Peyer's patch (tissue), 4 donors: ENCODE measurements around the gene ACTG2.

Source experiments
- CTCF ChIP-seq, 6 experiments: fragments of 450-650 bp in 4 of 6; fragments of 200-600 bp in 2 of 6; sonication (generic) in 1 of 6; IDR thresholded peaks; one replicate each; pipeline ENCODE4 v1.5.1; 2017 to 2019; ENCODE audit warnings: antibody characterized with exemption in 6 of 6, mild to moderate bottlenecking in 3 of 6, moderate library complexity in 1 of 6
- POLR2A ChIP-seq, 2 donors: fragments of 450-650 bp; IDR thresholded peaks; one replicate each; pipeline ENCODE4 v1.5.1; 2017; ENCODE audit warnings: antibody characterized with exemption in 2 of 2, mild to moderate bottlenecking in 2 of 2, moderate library complexity in 2 of 2

DNA sequence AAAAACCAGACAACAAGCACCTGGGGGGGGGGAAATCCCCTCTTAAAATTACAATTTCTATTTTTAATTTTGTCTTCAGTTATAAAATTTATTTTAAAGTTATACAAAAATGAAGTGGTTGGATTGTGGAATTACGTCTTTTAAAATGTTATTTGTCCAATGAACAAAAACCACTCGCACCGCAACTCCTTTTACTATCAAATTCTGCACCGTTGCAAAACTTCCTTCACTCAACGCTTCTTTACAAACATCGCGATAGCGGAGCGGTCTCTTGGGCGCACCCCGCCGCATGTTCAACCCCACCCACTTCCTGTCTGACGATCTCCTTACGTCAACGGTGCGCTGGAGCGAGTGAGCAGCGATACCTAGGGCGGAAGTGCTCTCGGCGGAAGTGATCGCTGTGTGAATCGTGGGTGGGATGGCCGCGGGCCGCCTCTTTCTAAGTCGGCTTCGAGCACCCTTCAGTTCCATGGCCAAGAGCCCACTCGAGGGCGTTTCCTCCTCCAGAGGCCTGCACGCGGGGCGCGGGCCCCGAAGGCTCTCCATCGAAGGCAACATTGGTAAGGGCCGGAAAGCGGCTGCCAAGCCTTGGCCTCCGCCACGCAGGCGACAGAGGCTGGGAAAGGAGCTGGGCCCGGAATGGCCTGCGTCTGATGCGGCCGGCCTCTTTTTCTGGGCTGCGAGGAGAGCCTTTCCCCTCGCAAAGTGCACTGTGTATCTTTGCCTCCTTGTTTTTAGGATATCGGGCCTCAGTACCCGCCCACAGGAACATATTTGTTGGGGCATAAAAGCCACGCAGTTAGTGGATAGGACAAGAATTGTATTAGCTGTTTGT is 33.9 kb downstream of the ACTG2 start, which contains the start of gene DGUOK:
- peak in 1 of 6 experiments; percentile 12 for TF ChIP-seq CTCF (IDR thresholded peaks at IDR 0.05)
- peak; percentile 98 to 99 for TF ChIP-seq POLR2A (IDR thresholded peaks at IDR 0.05)
